OCI-LY3 (cell line): ENCODE measurements around the gene ZNF385D.

Experiments
- H2AFZ ChIP-seq: fragments of 200-600, 300-600 bp; shearing (Covaris generic); 2 replicates; pipeline ENCODE4 v1.6.0; 2014; ENCODE audit warnings: antibody characterized with exemption, low read depth, low read length
- H3K27ac ChIP-seq: fragments of 200-600, 300-600 bp; sonication (generic); 2 replicates; pipeline ENCODE4 v1.5.1; 2014; ENCODE audit warnings: mild to moderate bottlenecking, low read length, moderate library complexity, mixed read lengths
- H3K27me3 ChIP-seq: fragments of 200-600, 300-600 bp; sonication (generic); 2 replicates; pipeline ENCODE4 v1.6.1; 2014; ENCODE audit warnings: low read depth, low read length, mixed read lengths
- H3K36me3 ChIP-seq: fragments of 200-600, 300-600 bp; sonication (generic); replicated peaks from 2 replicates; pipeline ENCODE3; 2014; ENCODE audit warnings: low read depth, low read length, mixed read lengths
- H3K4me1 ChIP-seq: fragments of 300-600, 200-600 bp; sonication (generic); 2 replicates; pipeline ENCODE4 v1.6.1; 2014; ENCODE audit warnings: low read length, mixed read lengths
- H3K4me2 ChIP-seq: fragments of 200-600, 300-600 bp; sonication (generic); 2 replicates; pipeline ENCODE4 v1.6.1; 2014; ENCODE audit warnings: low read length, mixed read lengths
- H3K4me3 ChIP-seq: fragments of 300-600, 200-600 bp; sonication (generic); 2 replicates; pipeline ENCODE4 v1.5.1; 2014; ENCODE audit warnings: antibody characterized with exemption, mild to moderate bottlenecking, low read length, moderate library complexity
- H3K79me2 ChIP-seq: fragments of 300-600, 200-600 bp; shearing (Covaris generic); 2 replicates; pipeline ENCODE4 v1.6.1; 2014; ENCODE audit warnings: mild to moderate bottlenecking, low read length, mixed read lengths
- H3K9ac ChIP-seq: fragments of 300-600, 200-600 bp; shearing (Covaris generic); 2 replicates; pipeline ENCODE4 v1.6.0; 2014; ENCODE audit warnings: mild to moderate bottlenecking, low read length, moderate library complexity
- H3K9me3 ChIP-seq: fragments of 200-600, 300-600 bp; shearing (Covaris generic); 2 replicates; pipeline ENCODE4 v1.6.1; 2014; ENCODE audit warnings: low read length, mixed read lengths; ENCODE audit not compliant: insufficient read depth
- H4K20me1 ChIP-seq: fragments of 200-600, 300-600 bp; sonication (generic); 2 replicates; pipeline ENCODE4 v1.6.1; 2016; ENCODE audit warnings: low read length, mixed read lengths; ENCODE audit not compliant: insufficient read depth
- CTCF ChIP-seq: fragments of 200-600, 300-600 bp; sonication (generic); IDR thresholded peaks from 2 replicates; pipeline ENCODE4 v1.5.1; 2014; ENCODE audit warnings: antibody characterized with exemption, low read length, low read depth
- EZH2phosphoT487 ChIP-seq: fragments of 200-600 bp; shearing (Covaris generic); IDR thresholded peaks from 2 replicates; pipeline ENCODE4 v1.6.1; 2018; ENCODE audit warnings: antibody characterized with exemption, mixed run types, low read depth

Gene ZNF385D

GRCh38 chr3:21564531-21564930, 186.5 kb downstream of the ZNF385D start:
- H2AFZ ChIP-seq = no peak overlapping the region
- H3K36me3 ChIP-seq = no peaks in the 10 kb centered on the region
- no peak for TF ChIP-seq CTCF
- no peak for TF ChIP-seq EZH2phosphoT487

GRCh38 chr3:21562243-21562642, 188.8 kb downstream of the ZNF385D start:
- no peak overlapping the region for H3K4me3 ChIP-seq
- H3K4me2 ChIP-seq = no peak overlapping the region
- H3K79me2 ChIP-seq = no peaks in the 10 kb centered on the region
- H4K20me1 ChIP-seq = no peaks in the 10 kb centered on the region
- H3K4me1 ChIP-seq = no peaks in the 10 kb centered on the region
- H3K27ac ChIP-seq = no peak overlapping the region
- H3K27me3 ChIP-seq = no peaks in the 10 kb centered on the region
- H3K9ac ChIP-seq = no peak overlapping the region
- TF ChIP-seq CTCF (no peak), EZH2phosphoT487 (no peak)
- H3K36me3 ChIP-seq = no peaks in the 10 kb centered on the region
- no peaks in the 10 kb centered on the region for H3K9me3 ChIP-seq
- H2AFZ ChIP-seq = no peak overlapping the region

More at GRCh38 chr3:21564531-21564930, 186.5 kb downstream of the ZNF385D start:
- Histone ChIP-seq H4K20me1 (no peaks in the 10 kb centered on the region), H3K9ac (no peak overlapping the region), H3K4me1 (no peaks in the 10 kb centered on the region), H3K27ac (no peak overlapping the region), H3K9me3 (no peaks in the 10 kb centered on the region), H3K4me2 (no peak overlapping the region), H3K27me3 (no peaks in the 10 kb centered on the region), H3K79me2 (no peaks in the 10 kb centered on the region), H3K4me3 (no peak overlapping the region)

GRCh38 chr3:21561472-21561871, 189.5 kb downstream of the ZNF385D start:
- TF ChIP-seq EZH2phosphoT487 = no peak
- no peak for TF ChIP-seq CTCF
- H3K79me2 ChIP-seq = no peaks in the 10 kb centered on the region
- no peak overlapping the region for H3K9ac ChIP-seq
- no peak overlapping the region for H3K4me2 ChIP-seq
- H3K27me3 ChIP-seq = no peaks in the 10 kb centered on the region
- H3K27ac ChIP-seq = no peak overlapping the region
- no peak overlapping the region for H2AFZ ChIP-seq
- H4K20me1 ChIP-seq = no peaks in the 10 kb centered on the region
- no peaks in the 10 kb centered on the region for H3K36me3 ChIP-seq
- H3K9me3 ChIP-seq = no peaks in the 10 kb centered on the region
- H3K4me3 ChIP-seq = no peak overlapping the region
- no peaks in the 10 kb centered on the region for H3K4me1 ChIP-seq

GRCh38 chr3:21551019-21551418, 200.0 kb downstream of the ZNF385D start:
- Histone ChIP-seq H3K27ac (no peak overlapping the region), H3K9me3 (no peaks in the 10 kb centered on the region), H3K9ac (no peak overlapping the region), H3K79me2 (no peaks in the 10 kb centered on the region), H3K4me2 (no peak overlapping the region), H3K4me1 (no peaks in the 10 kb centered on the region), H3K27me3 (no peaks in the 10 kb centered on the region), H3K36me3 (no peaks in the 10 kb centered on the region), H2AFZ (peak overlapping the region; percentile 5; the same call in 1 of the 2 replicates), H4K20me1 (no peaks in the 10 kb centered on the region), H3K4me3 (no peak overlapping the region)
- TF ChIP-seq EZH2phosphoT487 = no peak
- TF ChIP-seq CTCF = peak; percentile 76
